Esophagus squamous epithelium (tissue), 4 donors: ENCODE measurements around the gene GPR151.

Experiments used
- CTCF ChIP-seq, 6 experiments: fragments of 450-650 bp in 4 of 6; fragments of 200-600 bp in 2 of 6; sonication (generic) in 2 of 6; IDR thresholded peaks; one replicate each; pipeline ENCODE4 v1.5.1; 2016 to 2019; ENCODE audit warnings: antibody characterized with exemption in 6 of 6, mild to moderate bottlenecking in 4 of 6, moderate library complexity in 4 of 6
- POLR2A ChIP-seq, 4 donors: fragments of 450-650 bp; IDR thresholded peaks; one replicate each; pipeline ENCODE4 v1.6.1; 2017; ENCODE audit warnings: antibody characterized with exemption in 4 of 4, mild to moderate bottlenecking in 4 of 4, moderate library complexity in 3 of 4

GRCh38 chr5:146474065-146474464 is 41.9 kb downstream of the GPR151 start:
- no peak for TF ChIP-seq CTCF (IDR thresholded peaks at IDR 0.05)
- no peak for TF ChIP-seq POLR2A (IDR thresholded peaks at IDR 0.05)
